K562 (cell line): ENCODE measurements around the gene LHPP. TPM values are rescaled to one million over a fixed set of nuclear protein-coding genes. Genes with fewer than 3 reads are reported as not detected.

Experiments
- ATAC-seq: fragments of 200-7000 bp; cut with Tn5 transposase; 3 replicates; pipeline ENCODE4 v1.9.1; 2020; ENCODE audit warnings: moderate library complexity
- BruUV-seq: library from RNA; stranded (reverse); fragments of 400-500 nt; replicated peaks from 2 replicates; lab custom pipeline; 2021; lab: Mats Ljungman, UMichigan
- CTCF ChIA-PET: fragments of 300-600 bp; formaldehyde crosslinking; extraction: SDS; loops from one replicate; lab custom pipeline; 2021; ENCODE audit warnings: low intra/inter-chr PET ratio; lab: Yijun Ruan, JAX
- POLR2A ChIA-PET: fragments of 300-600, 350-650 bp; sonication (Branson Sonifier 250); formaldehyde crosslinking; extraction: SDS; loops from one replicate; lab custom pipeline; 2021; ENCODE audit warnings: antibody characterized with exemption, inconsistent platforms; lab: Yijun Ruan, JAX
- DNase-seq, 4 experiments: peaks; one replicate each; pipeline versions ENCODE4 v3.0.0 to v3.0.0-alpha.2; 2011 to 2018; ENCODE audit warnings: low spot score in 3 of 4, mixed read lengths in 3 of 4; ENCODE audit errors: extremely low read depth in 1 of 4
- FAIRE-seq: peaks from 2 replicates; lab custom pipeline; 2011; peaks lifted over from hg19 to GRCh38; lab: Jason Lieb, UNC
- H2AFZ ChIP-seq: 2 replicates; pipeline ENCODE4 v1.6.0; 2011; ENCODE audit warnings: low read depth, low read length, control low read depth, inconsistent platforms
- H3K27ac ChIP-seq: fragments of 200-600 bp; 3 replicates; pipeline ENCODE4 v1.8.0; 2011; ENCODE audit warnings: low read depth, mild to moderate bottlenecking, control low read depth, inconsistent platforms, low read length, moderate library complexity, mixed read lengths; ENCODE audit errors: extremely low read depth
- H3K27me3 ChIP-seq, 2 experiments: fragments of 300-600 bp in 1 of 2; 2 replicates in 1 of 2; 3 replicates in 1 of 2; pipeline versions ENCODE4 v1.6.0 to v1.8.0; 2011; ENCODE audit warnings: inconsistent platforms in 2 of 2, low read length in 2 of 2, mild to moderate bottlenecking in 1 of 2, mixed read lengths in 1 of 2, moderate library complexity in 1 of 2; ENCODE audit not compliant: control insufficient read depth in 2 of 2, insufficient read depth in 2 of 2
- H3K36me3 ChIP-seq: fragments of 300-600 bp; 3 replicates; pipeline ENCODE4 v1.8.0; 2011; ENCODE audit warnings: mild to moderate bottlenecking, low read length, inconsistent platforms; ENCODE audit not compliant: control insufficient read depth, insufficient read depth
- H3K4me1 ChIP-seq, 2 experiments: fragments of 200-600 bp in 1 of 2; replicated peaks in 1 of 2; 2 replicates in 1 of 2; 3 replicates in 1 of 2; pipeline versions ENCODE4 v1.5.1 to v1.8.0; 2011; ENCODE audit warnings: inconsistent platforms in 2 of 2, low read length in 2 of 2, mild to moderate bottlenecking in 1 of 2, mixed read lengths in 1 of 2, moderate library complexity in 1 of 2; ENCODE audit not compliant: control insufficient read depth in 2 of 2, insufficient read depth in 2 of 2
- H3K4me2 ChIP-seq: 2 replicates; pipeline ENCODE4 v1.6.1; 2011; ENCODE audit warnings: low read length, control low read depth, inconsistent platforms, mixed read lengths; ENCODE audit not compliant: insufficient read depth
- H3K4me3 ChIP-seq: fragments of 200-600 bp; sonication (generic), shearing (Covaris generic); 2 replicates; pipeline ENCODE4 v1.5.1; 2016; ENCODE audit warnings: control low read depth, inconsistent platforms
- H3K79me2 ChIP-seq: fragments of 200-600 bp; 3 replicates; pipeline ENCODE4 v1.8.0; 2011; ENCODE audit warnings: low read length, inconsistent platforms; ENCODE audit not compliant: control insufficient read depth, insufficient read depth
- H3K9ac ChIP-seq, 2 experiments: 2 replicates each; pipeline versions ENCODE4 v1.6.0 to v1.6.1; 2011; ENCODE audit warnings: low read depth in 2 of 2, low read length in 2 of 2, control low read depth in 1 of 2, inconsistent platforms in 1 of 2, mild to moderate bottlenecking in 1 of 2, mixed read lengths in 1 of 2; ENCODE audit not compliant: insufficient read depth in 1 of 2
- H3K9me1 ChIP-seq: one replicate; pipeline ENCODE4 v1.6.0; 2011; ENCODE audit warnings: inconsistent platforms, mild to moderate bottlenecking, low read length, moderate library complexity; ENCODE audit not compliant: control insufficient read depth, insufficient read depth
- H3K9me3 ChIP-seq: replicated peaks from 2 replicates; pipeline ENCODE4 v1.5.1; 2011; ENCODE audit warnings: low read depth, low read length, inconsistent platforms; ENCODE audit not compliant: control insufficient read depth, insufficient read depth
- H4K20me1 ChIP-seq: replicated peaks from 2 replicates; pipeline ENCODE4 v1.6.1; 2011; ENCODE audit warnings: low read length, inconsistent platforms, mixed read lengths; ENCODE audit not compliant: control insufficient read depth, insufficient read depth
- CBFA2T3 ChIP-seq: fragments of 450-650 bp; IDR thresholded peaks from 2 replicates; pipeline ENCODE4 v1.6.1; 2017
- GTF2A2 ChIP-seq: IDR thresholded peaks from 2 replicates; pipeline ENCODE4 v1.6.1; 2016; ENCODE audit warnings: mild to moderate bottlenecking, missing genetic modification characterization, missing compliant biosample characterization
- KLF6 ChIP-seq: fragments of 250-450 bp; sonication (Bioruptor Pico); IDR thresholded peaks from 2 replicates; pipeline ENCODE4 v1.4.0; 2020; ENCODE audit warnings: mild to moderate bottlenecking, moderate library complexity, borderline replicate concordance
- PRDM10 ChIP-seq: fragments of 450-650 bp; IDR thresholded peaks from 2 replicates; pipeline ENCODE4 v1.6.1; 2018; ENCODE audit not compliant: partially characterized antibody
- TAL1 ChIP-seq: fragments of 450-650 bp; IDR thresholded peaks from 2 replicates; pipeline ENCODE4 v1.6.1; 2016; ENCODE audit warnings: mild to moderate bottlenecking
- TFAP4 ChIP-seq: sonication (generic); formaldehyde crosslinking; IDR thresholded peaks from 2 replicates; pipeline ENCODE4 v1.8.0; 2022; ENCODE audit warnings: missing genetic modification reagents, mild to moderate bottlenecking, moderate library complexity, borderline replicate concordance
- ZBTB17 ChIP-seq: fragments of 450-650 bp; formaldehyde crosslinking; IDR thresholded peaks from 2 replicates; pipeline ENCODE4 v1.4.0; 2020; ENCODE audit warnings: mild to moderate bottlenecking
- ZNF184 ChIP-seq: sonication (generic); formaldehyde crosslinking; IDR thresholded peaks from 2 replicates; pipeline ENCODE4 v1.5.0; 2020; ENCODE audit warnings: missing genetic modification reagents
- ZNF232 ChIP-seq: sonication (generic); formaldehyde crosslinking; IDR thresholded peaks from 2 replicates; pipeline ENCODE4 v1.8.0; 2022; ENCODE audit warnings: mild to moderate bottlenecking, missing genetic modification reagents
- ZNF583 ChIP-seq: fragments of 250-450 bp; sonication (Bioruptor Pico); IDR thresholded peaks from 2 replicates; pipeline ENCODE4 v1.4.0; 2020
- WGBS: fragments of 100-300 bp; shearing (Covaris generic); methylation state at CpG from one replicate; pipeline ENCODE4 v1.1.6; 2016; ENCODE audit warnings: low coverage, mixed read lengths; ENCODE audit not compliant: insufficient coverage; ENCODE audit errors: missing lambda C conversion rate; 5-methylcytosine and 5-hydroxymethylcytosine counted together
- in situ Hi-C: fragments of 300-500 bp; cut with MboI; formaldehyde crosslinking; loops from 4 replicates; pipeline ENCODE4 v1.15.0; 2018; ENCODE audit warnings: inconsistent platforms, mixed read lengths
- intact Hi-C: fragments of 100-400 bp; cut with micrococcal nuclease; formaldehyde crosslinking; loops from 2 replicates; pipeline ENCODE4 v1.14.2; 2022
- polyA plus RNA-seq, 8 experiments: library from polyadenylated mRNA; depleted of rRNA in 4 of 8; stranded (reverse) in 5 of 8; unstranded in 3 of 8; fragments of >200 nt; fragmentation: Nextera tagmentation in 2 of 8; fragmentation: Illumina TruSeq in 1 of 8; extraction: Ambion mirVana in 2 of 8; extraction: Trizol in 1 of 8; gene quantifications; 2 replicates each; pipeline versions ENCODE4 v1.2.1 to v1.2.3, GENCODE V29; 2011 to 2014; ENCODE audit warnings: inconsistent platforms in 1 of 8, missing spikeins in 1 of 8
- total RNA-seq, 7 experiments: library from RNA; depleted of rRNA in 6 of 7; stranded (reverse); fragments of >200 nt in 6 of 7; fragmentation: Illumina TruSeq in 2 of 7; extraction: Trizol in 2 of 7; gene quantifications; 2 replicates each; pipeline versions ENCODE4 v1.2.1 to v1.2.3, GENCODE V29; 2011 to 2021; ENCODE audit warnings: low replicate concordance in 1 of 7
- TF ChIP-seq, protein P1 (sequence below): fragments of 450-650 bp; IDR thresholded peaks from 2 replicates; pipeline ENCODE4 v1.6.1; 2017; ENCODE audit warnings: mild to moderate bottlenecking, moderate library complexity
- TF ChIP-seq, protein P2 (sequence below): sonication (generic); formaldehyde crosslinking; IDR thresholded peaks from 2 replicates; pipeline ENCODE4 v1.8.0; 2023; ENCODE audit warnings: missing genetic modification reagents, mild to moderate bottlenecking, borderline replicate concordance

Gene LHPP
- total and polyA plus RNA-seq, 9 of the 15 experiments (the other 6 are each of a cell fraction or from before 2014, with no cell fraction given): 0.34 to 7.4 (median 3.0) TPM

GRCh38 chr10:124592101-124592500 is 130.5 kb downstream of the LHPP start:
- Histone ChIP-seq H3K36me3 (no peaks in the 10 kb centered on the region), H3K4me1 (peaks cover 21 to 47% of the 10 kb centered on the region in 2 experiments), H3K27me3 (peaks cover 0 to 13% of the 10 kb centered on the region in 2 experiments; a peak in 3 of 5 replicates), H3K4me3 (no peak overlapping the region), H3K27ac (no peak overlapping the region), H3K9me1 (peaks cover 5% of the 10 kb centered on the region), H4K20me1 (peaks cover 20% of the 10 kb centered on the region), H3K4me2 (no peak overlapping the region), H3K9ac (no peak overlapping the region), H3K79me2 (no peaks in the 10 kb centered on the region), H3K9me3 (no peaks in the 10 kb centered on the region), H2AFZ (no peak overlapping the region)
- in situ Hi-C loops: no loop called here
- intact Hi-C loops: no loop called here
- WGBS: 51% methylated on average over 7 of the region's 7 CpGs
- DNase-seq: no peak
- CTCF ChIA-PET: no interaction called here
- POLR2A ChIA-PET: interaction anchor here (0.6 to 1.4 kb wide), 3 partner anchors 10 to 147 kb away, joined by 3 to 8 read pairs (median 4); no protein-coding TSS in a partner anchor
- no peak for FAIRE-seq
- no peak for ATAC-seq
- no TSS peak for BruUV-seq
- TF ChIP-seq CBFA2T3 (no peak), ZNF184 (CRISPR knock-in tag) (no peak), PRDM10 (no peak), ZNF583 (CRISPR knock-in tag) (no peak), ZBTB17 (CRISPR knock-in tag) (no peak), ZNF232 (CRISPR knock-in tag) (no peak), GTF2A2 (tag) (no peak), TFAP4 (no peak), KLF6 (CRISPR knock-in tag) (no peak), TAL1 (no peak)
- TF ChIP-seq, protein P1, sequence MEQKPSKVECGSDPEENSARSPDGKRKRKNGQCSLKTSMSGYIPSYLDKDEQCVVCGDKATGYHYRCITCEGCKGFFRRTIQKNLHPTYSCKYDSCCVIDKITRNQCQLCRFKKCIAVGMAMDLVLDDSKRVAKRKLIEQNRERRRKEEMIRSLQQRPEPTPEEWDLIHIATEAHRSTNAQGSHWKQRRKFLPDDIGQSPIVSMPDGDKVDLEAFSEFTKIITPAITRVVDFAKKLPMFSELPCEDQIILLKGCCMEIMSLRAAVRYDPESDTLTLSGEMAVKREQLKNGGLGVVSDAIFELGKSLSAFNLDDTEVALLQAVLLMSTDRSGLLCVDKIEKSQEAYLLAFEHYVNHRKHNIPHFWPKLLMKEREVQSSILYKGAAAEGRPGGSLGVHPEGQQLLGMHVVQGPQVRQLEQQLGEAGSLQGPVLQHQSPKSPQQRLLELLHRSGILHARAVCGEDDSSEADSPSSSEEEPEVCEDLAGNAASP: no peak
- TF ChIP-seq, protein P2, sequence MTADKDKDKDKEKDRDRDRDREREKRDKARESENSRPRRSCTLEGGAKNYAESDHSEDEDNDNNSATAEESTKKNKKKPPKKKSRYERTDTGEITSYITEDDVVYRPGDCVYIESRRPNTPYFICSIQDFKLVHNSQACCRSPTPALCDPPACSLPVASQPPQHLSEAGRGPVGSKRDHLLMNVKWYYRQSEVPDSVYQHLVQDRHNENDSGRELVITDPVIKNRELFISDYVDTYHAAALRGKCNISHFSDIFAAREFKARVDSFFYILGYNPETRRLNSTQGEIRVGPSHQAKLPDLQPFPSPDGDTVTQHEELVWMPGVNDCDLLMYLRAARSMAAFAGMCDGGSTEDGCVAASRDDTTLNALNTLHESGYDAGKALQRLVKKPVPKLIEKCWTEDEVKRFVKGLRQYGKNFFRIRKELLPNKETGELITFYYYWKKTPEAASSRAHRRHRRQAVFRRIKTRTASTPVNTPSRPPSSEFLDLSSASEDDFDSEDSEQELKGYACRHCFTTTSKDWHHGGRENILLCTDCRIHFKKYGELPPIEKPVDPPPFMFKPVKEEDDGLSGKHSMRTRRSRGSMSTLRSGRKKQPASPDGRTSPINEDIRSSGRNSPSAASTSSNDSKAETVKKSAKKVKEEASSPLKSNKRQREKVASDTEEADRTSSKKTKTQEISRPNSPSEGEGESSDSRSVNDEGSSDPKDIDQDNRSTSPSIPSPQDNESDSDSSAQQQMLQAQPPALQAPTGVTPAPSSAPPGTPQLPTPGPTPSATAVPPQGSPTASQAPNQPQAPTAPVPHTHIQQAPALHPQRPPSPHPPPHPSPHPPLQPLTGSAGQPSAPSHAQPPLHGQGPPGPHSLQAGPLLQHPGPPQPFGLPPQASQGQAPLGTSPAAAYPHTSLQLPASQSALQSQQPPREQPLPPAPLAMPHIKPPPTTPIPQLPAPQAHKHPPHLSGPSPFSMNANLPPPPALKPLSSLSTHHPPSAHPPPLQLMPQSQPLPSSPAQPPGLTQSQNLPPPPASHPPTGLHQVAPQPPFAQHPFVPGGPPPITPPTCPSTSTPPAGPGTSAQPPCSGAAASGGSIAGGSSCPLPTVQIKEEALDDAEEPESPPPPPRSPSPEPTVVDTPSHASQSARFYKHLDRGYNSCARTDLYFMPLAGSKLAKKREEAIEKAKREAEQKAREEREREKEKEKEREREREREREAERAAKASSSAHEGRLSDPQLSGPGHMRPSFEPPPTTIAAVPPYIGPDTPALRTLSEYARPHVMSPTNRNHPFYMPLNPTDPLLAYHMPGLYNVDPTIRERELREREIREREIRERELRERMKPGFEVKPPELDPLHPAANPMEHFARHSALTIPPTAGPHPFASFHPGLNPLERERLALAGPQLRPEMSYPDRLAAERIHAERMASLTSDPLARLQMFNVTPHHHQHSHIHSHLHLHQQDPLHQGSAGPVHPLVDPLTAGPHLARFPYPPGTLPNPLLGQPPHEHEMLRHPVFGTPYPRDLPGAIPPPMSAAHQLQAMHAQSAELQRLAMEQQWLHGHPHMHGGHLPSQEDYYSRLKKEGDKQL (CRISPR knock-in tag): no peak
